Uterus (tissue), 2 donors: ENCODE measurements around the gene FBRSL1.

Source experiments
- POLR2A ChIP-seq, 2 donors: fragments of 450-650 bp; IDR thresholded peaks; one replicate each; pipeline ENCODE4 v1.6.1; 2016; ENCODE audit warnings: antibody characterized with exemption in 2 of 2, mild to moderate bottlenecking in 1 of 2, moderate library complexity in 1 of 2
- TF ChIP-seq, protein P1 (sequence below), 4 experiments: fragments of 200-600 bp in 2 of 4; fragments of 450-650 bp in 2 of 4; sonication (generic) in 2 of 4; IDR thresholded peaks; one replicate each; pipeline ENCODE4 v1.5.1; 2016 to 2019; ENCODE audit warnings: antibody characterized with exemption in 4 of 4, mild to moderate bottlenecking in 2 of 4, moderate library complexity in 1 of 4

DNA sequence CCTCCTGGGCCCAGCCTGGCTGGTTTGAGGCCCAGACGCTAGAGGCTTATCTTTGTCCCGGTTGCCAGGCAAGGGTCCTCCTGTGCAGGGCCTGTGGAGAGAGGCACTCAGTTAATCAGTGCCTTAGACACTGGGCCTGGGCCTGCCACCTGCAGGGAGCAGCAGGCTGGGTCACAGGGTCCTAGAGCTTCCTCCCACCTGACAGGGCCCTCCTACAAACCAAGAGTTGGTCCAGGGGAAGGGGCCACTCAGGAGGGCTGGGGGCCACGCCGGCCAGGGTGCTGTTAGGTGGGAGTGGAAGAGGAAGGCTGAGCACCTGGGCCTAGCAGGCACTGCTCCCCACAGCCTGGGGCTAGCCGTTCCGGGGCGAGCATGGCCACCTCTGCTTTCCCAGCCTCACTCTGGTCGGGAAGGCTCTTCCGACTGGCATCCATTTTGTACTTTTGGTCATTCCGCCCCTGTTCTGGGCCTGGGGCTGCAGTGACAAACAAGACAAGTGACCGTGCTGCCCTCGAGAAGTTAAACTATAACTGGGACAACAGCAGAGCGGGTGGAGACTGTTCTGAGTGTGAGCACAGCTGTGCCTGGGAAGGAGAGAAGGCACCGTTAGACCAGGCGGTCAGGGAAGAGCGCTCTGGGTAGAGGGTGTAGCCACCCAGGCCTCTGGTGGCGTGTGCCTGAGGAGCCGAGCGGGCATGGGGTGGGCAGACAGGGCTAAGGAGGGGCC lies 27.2 kb downstream of the FBRSL1 start:
- TF ChIP-seq, protein P1, sequence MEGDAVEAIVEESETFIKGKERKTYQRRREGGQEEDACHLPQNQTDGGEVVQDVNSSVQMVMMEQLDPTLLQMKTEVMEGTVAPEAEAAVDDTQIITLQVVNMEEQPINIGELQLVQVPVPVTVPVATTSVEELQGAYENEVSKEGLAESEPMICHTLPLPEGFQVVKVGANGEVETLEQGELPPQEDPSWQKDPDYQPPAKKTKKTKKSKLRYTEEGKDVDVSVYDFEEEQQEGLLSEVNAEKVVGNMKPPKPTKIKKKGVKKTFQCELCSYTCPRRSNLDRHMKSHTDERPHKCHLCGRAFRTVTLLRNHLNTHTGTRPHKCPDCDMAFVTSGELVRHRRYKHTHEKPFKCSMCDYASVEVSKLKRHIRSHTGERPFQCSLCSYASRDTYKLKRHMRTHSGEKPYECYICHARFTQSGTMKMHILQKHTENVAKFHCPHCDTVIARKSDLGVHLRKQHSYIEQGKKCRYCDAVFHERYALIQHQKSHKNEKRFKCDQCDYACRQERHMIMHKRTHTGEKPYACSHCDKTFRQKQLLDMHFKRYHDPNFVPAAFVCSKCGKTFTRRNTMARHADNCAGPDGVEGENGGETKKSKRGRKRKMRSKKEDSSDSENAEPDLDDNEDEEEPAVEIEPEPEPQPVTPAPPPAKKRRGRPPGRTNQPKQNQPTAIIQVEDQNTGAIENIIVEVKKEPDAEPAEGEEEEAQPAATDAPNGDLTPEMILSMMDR (IDR thresholded peaks at IDR 0.05), result no peak
- TF ChIP-seq POLR2A (IDR thresholded peaks at IDR 0.05), result no peak
